ENCODE measurements around the gene ACOXL.

Gene ACOXL

GRCh38 chr2:111140815-111141214, 408.4 kb downstream of the ACOXL start:
- H3K27me3 ChIP-seq (ENCODE audit: control insufficient read depth in 1 of 2, insufficient read depth in 1 of 2, low read length in 2 of 2), result peaks cover 0 to 16% of the 10 kb centered on the region in 2 experiments
- no peak overlapping the region for H2BK120ac ChIP-seq (ENCODE audit: low read depth, low read length)
- no peak overlapping the region for H3K23ac ChIP-seq (ENCODE audit: low read length in 2 of 2)
- H2BK12ac ChIP-seq (ENCODE audit: low read length in 2 of 2), result no peak overlapping the region
- H3K27ac ChIP-seq (ENCODE audit: low read length, poor library complexity, severe bottlenecking), result no peak overlapping the region
- no peak for DNase-seq
- H3K36me3 ChIP-seq (ENCODE audit: control insufficient read depth in 1 of 2, insufficient read depth in 2 of 2, low read depth in 1 of 2, low read length in 2 of 2), result peaks cover 2 to 31% of the 10 kb centered on the region in 2 experiments
- H2BK5ac ChIP-seq (ENCODE audit: low read depth, low read length, poor library complexity, severe bottlenecking), result no peak overlapping the region
- no peak overlapping the region for H2BK15ac ChIP-seq (ENCODE audit: low read depth, poor library complexity, severe bottlenecking)
- H2AK5ac ChIP-seq (ENCODE audit: low read length, severe bottlenecking), result no peak overlapping the region
- no peak overlapping the region for H4K91ac ChIP-seq (ENCODE audit: low read length)
- H3K9ac ChIP-seq (ENCODE audit: low read length), result no peak overlapping the region
- H4K8ac ChIP-seq (ENCODE audit: low read length), result no peak overlapping the region
- WGBS, result 90% methylated on average over 3 of the region's 4 CpGs
- H3K4me2 ChIP-seq (ENCODE audit: low read length, poor library complexity, severe bottlenecking), result no peak overlapping the region
- no peaks in the 10 kb centered on the region for H3K9me3 ChIP-seq (ENCODE audit: control insufficient read depth, low read length)
- peak overlapping the region in 1 of 2 experiments; percentile 83 for H3K14ac ChIP-seq (ENCODE audit: low read length in 2 of 2)
- peaks cover 4% of the 10 kb centered on the region for H3K4me1 ChIP-seq (ENCODE audit: control insufficient read depth, insufficient read depth, low read depth, low read length)
- H2AFZ ChIP-seq (ENCODE audit: low read depth, low read length), result no peak overlapping the region
- H3K4ac ChIP-seq (ENCODE audit: low read depth in 1 of 2, low read length in 2 of 2), result no peak overlapping the region
- peaks cover 24% of the 10 kb centered on the region for H3K79me1 ChIP-seq (replicated peaks; ENCODE audit: low read length, poor library complexity, severe bottlenecking)
- H3K18ac ChIP-seq (ENCODE audit: low read depth in 1 of 2, low read length in 2 of 2), result no peak overlapping the region
- no peak overlapping the region for H3K4me3 ChIP-seq (ENCODE audit: insufficient read depth in 1 of 2, low read depth in 1 of 2, low read length in 2 of 2)

- peaks cover 2 to 22% of the 10 kb centered on the region in 2 experiments for H3K36me3 ChIP-seq (ENCODE audit: control insufficient read depth in 1 of 2, insufficient read depth in 2 of 2, low read depth in 1 of 2, low read length in 2 of 2)
- H3K23ac ChIP-seq (ENCODE audit: low read length in 2 of 2), result no peak overlapping the region
- no peak overlapping the region for H2BK120ac ChIP-seq (ENCODE audit: low read depth, low read length)
- H3K18ac ChIP-seq (ENCODE audit: low read depth in 1 of 2, low read length in 2 of 2), result no peak overlapping the region
- H3K79me1 ChIP-seq (replicated peaks; ENCODE audit: low read length, poor library complexity, severe bottlenecking), result peaks cover 28% of the 10 kb centered on the region
- WGBS, result 100% methylated on average over 1 of the region's 1 CpG
- H3K4ac ChIP-seq (ENCODE audit: low read depth in 1 of 2, low read length in 2 of 2), result no peak overlapping the region
- no peak overlapping the region for H4K91ac ChIP-seq (ENCODE audit: low read length)
- H4K8ac ChIP-seq (ENCODE audit: low read length), result no peak overlapping the region
- H3K9ac ChIP-seq (ENCODE audit: low read length), result no peak overlapping the region
- H3K14ac ChIP-seq (ENCODE audit: low read length in 2 of 2), result no peak overlapping the region
- peaks cover 0 to 13% of the 10 kb centered on the region in 2 experiments for H3K27me3 ChIP-seq (ENCODE audit: control insufficient read depth in 1 of 2, insufficient read depth in 1 of 2, low read length in 2 of 2)
- no peak overlapping the region for H2BK12ac ChIP-seq (ENCODE audit: low read length in 2 of 2)
- H2BK5ac ChIP-seq (ENCODE audit: low read depth, low read length, poor library complexity, severe bottlenecking), result no peak overlapping the region
- H3K4me2 ChIP-seq (ENCODE audit: low read length, poor library complexity, severe bottlenecking), result no peak overlapping the region
- no peak overlapping the region for H2AK5ac ChIP-seq (ENCODE audit: low read length, severe bottlenecking)
- H2AFZ ChIP-seq (ENCODE audit: low read depth, low read length), result no peak overlapping the region
- H3K4me1 ChIP-seq (ENCODE audit: control insufficient read depth, insufficient read depth, low read depth, low read length), result peaks cover 2% of the 10 kb centered on the region
- H2BK15ac ChIP-seq (ENCODE audit: low read depth, poor library complexity, severe bottlenecking), result no peak overlapping the region
- no peak for DNase-seq
- H3K9me3 ChIP-seq (ENCODE audit: control insufficient read depth, low read length), result no peaks in the 10 kb centered on the region
- no peak overlapping the region for H3K27ac ChIP-seq (ENCODE audit: low read length, poor library complexity, severe bottlenecking)
- H3K4me3 ChIP-seq (ENCODE audit: insufficient read depth in 1 of 2, low read depth in 1 of 2, low read length in 2 of 2), result no peak overlapping the region
Measured at GRCh38 chr2:111142101-111142500, 409.7 kb downstream of the ACOXL start.

GRCh38 chr2:111143107-111143842, 410.9 kb downstream of the ACOXL start:
- Histone ChIP-seq H3K27ac (ENCODE audit: low read length, poor library complexity, severe bottlenecking) (no peak overlapping the region), H2BK120ac (ENCODE audit: low read depth, low read length) (no peak overlapping the region), H3K9ac (ENCODE audit: low read length) (no peak overlapping the region), H2BK12ac (ENCODE audit: low read length in 2 of 2) (no peak overlapping the region), H4K8ac (ENCODE audit: low read length) (no peak overlapping the region), H2AFZ (ENCODE audit: low read depth, low read length) (no peak overlapping the region), H3K9me3 (ENCODE audit: control insufficient read depth, low read length) (no peaks in the 10 kb centered on the region), H3K4ac (ENCODE audit: low read depth in 1 of 2, low read length in 2 of 2) (no peak overlapping the region), H4K91ac (ENCODE audit: low read length) (no peak overlapping the region), H3K4me3 (ENCODE audit: insufficient read depth in 1 of 2, low read depth in 1 of 2, low read length in 2 of 2) (no peak overlapping the region), H3K14ac (ENCODE audit: low read length in 2 of 2) (no peak overlapping the region), H3K27me3 (ENCODE audit: control insufficient read depth in 1 of 2, insufficient read depth in 1 of 2, low read length in 2 of 2) (peaks cover 0 to 6% of the 10 kb centered on the region in 2 experiments), H2AK5ac (ENCODE audit: low read length, severe bottlenecking) (no peak overlapping the region), H3K36me3 (ENCODE audit: control insufficient read depth in 1 of 2, insufficient read depth in 2 of 2, low read depth in 1 of 2, low read length in 2 of 2) (peaks cover 2 to 19% of the 10 kb centered on the region in 2 experiments), H3K4me2 (ENCODE audit: low read length, poor library complexity, severe bottlenecking) (no peak overlapping the region), H3K23ac (ENCODE audit: low read length in 2 of 2) (no peak overlapping the region), H3K4me1 (ENCODE audit: control insufficient read depth, insufficient read depth, low read depth, low read length) (no peaks in the 10 kb centered on the region), H2BK5ac (ENCODE audit: low read depth, low read length, poor library complexity, severe bottlenecking) (no peak overlapping the region), H3K79me1 (replicated peaks; ENCODE audit: low read length, poor library complexity, severe bottlenecking) (peaks cover 28% of the 10 kb centered on the region), H3K18ac (ENCODE audit: low read depth in 1 of 2, low read length in 2 of 2) (no peak overlapping the region), H2BK15ac (ENCODE audit: low read depth, poor library complexity, severe bottlenecking) (no peak overlapping the region)
- WGBS, result 94% methylated on average over 9 of the region's 10 CpGs
- DNase-seq, result no peak

GRCh38 chr2:111143843-111144198, 411.4 kb downstream of the ACOXL start:
- H3K9ac ChIP-seq (ENCODE audit: low read length), result no peak overlapping the region
- H4K8ac ChIP-seq (ENCODE audit: low read length), result no peak overlapping the region
- no peaks in the 10 kb centered on the region for H3K9me3 ChIP-seq (ENCODE audit: control insufficient read depth, low read length)
- no peak overlapping the region for H3K4ac ChIP-seq (ENCODE audit: low read depth in 1 of 2, low read length in 2 of 2)
- H3K4me2 ChIP-seq (ENCODE audit: low read length, poor library complexity, severe bottlenecking), result no peak overlapping the region
- WGBS, result no CpG with 5 or more reads among the region's 1 CpG
- H3K27ac ChIP-seq (ENCODE audit: low read length, poor library complexity, severe bottlenecking), result no peak overlapping the region
- no peaks in the 10 kb centered on the region for H3K4me1 ChIP-seq (ENCODE audit: control insufficient read depth, insufficient read depth, low read depth, low read length)
- H2BK12ac ChIP-seq (ENCODE audit: low read length in 2 of 2), result no peak overlapping the region
- no peak overlapping the region for H2BK5ac ChIP-seq (ENCODE audit: low read depth, low read length, poor library complexity, severe bottlenecking)
- H3K23ac ChIP-seq (ENCODE audit: low read length in 2 of 2), result no peak overlapping the region
- H2AK5ac ChIP-seq (ENCODE audit: low read length, severe bottlenecking), result no peak overlapping the region
- no peak for DNase-seq
- H2BK15ac ChIP-seq (ENCODE audit: low read depth, poor library complexity, severe bottlenecking), result no peak overlapping the region
- no peak overlapping the region for H2AFZ ChIP-seq (ENCODE audit: low read depth, low read length)
- H3K36me3 ChIP-seq (ENCODE audit: control insufficient read depth in 1 of 2, insufficient read depth in 2 of 2, low read depth in 1 of 2, low read length in 2 of 2), result peaks cover 2 to 15% of the 10 kb centered on the region in 2 experiments
- no peak overlapping the region for H3K14ac ChIP-seq (ENCODE audit: low read length in 2 of 2)
- H3K4me3 ChIP-seq (ENCODE audit: insufficient read depth in 1 of 2, low read depth in 1 of 2, low read length in 2 of 2), result no peak overlapping the region
- no peak overlapping the region for H4K91ac ChIP-seq (ENCODE audit: low read length)
- H3K18ac ChIP-seq (ENCODE audit: low read depth in 1 of 2, low read length in 2 of 2), result no peak overlapping the region
- peaks cover 0 to under 1% of the 10 kb centered on the region in 2 experiments for H3K27me3 ChIP-seq (ENCODE audit: control insufficient read depth in 1 of 2, insufficient read depth in 1 of 2, low read length in 2 of 2)
- H2BK120ac ChIP-seq (ENCODE audit: low read depth, low read length), result no peak overlapping the region
- peaks cover 25% of the 10 kb centered on the region for H3K79me1 ChIP-seq (replicated peaks; ENCODE audit: low read length, poor library complexity, severe bottlenecking)

All from mesenchymal stem cell (in vitro differentiated cells and primary cell).